HCT116 (cell line): ENCODE data around the gene ROR2. TPM values are rescaled to one million over a fixed set of nuclear protein-coding genes. Genes with fewer than 3 reads are reported as not detected.

ENCODE experiments used
- EGR1 ChIP-seq: IDR thresholded peaks from 2 replicates; pipeline ENCODE4 v1.6.1; 2012; ENCODE audit warnings: low read depth
- EZH2 ChIP-seq: fragments of 200-600 bp; sonication (generic); IDR thresholded peaks from 2 replicates; pipeline ENCODE4 v1.6.1; 2017; ENCODE audit warnings: antibody characterized with exemption, mixed run types
- FOSL1 ChIP-seq: IDR thresholded peaks from 2 replicates; pipeline ENCODE4 v1.6.1; 2012; ENCODE audit warnings: low read depth
- POLR2A ChIP-seq: IDR thresholded peaks from 2 replicates; pipeline ENCODE4 v1.7.0; 2011; ENCODE audit warnings: borderline replicate concordance; ENCODE audit not compliant: insufficient read depth, insufficient read length; ENCODE audit errors: extremely low read depth
- REST ChIP-seq: IDR thresholded peaks from 2 replicates; pipeline ENCODE4 v1.6.1; 2012; ENCODE audit warnings: low read depth
- ZFX ChIP-seq: fragments of 450-650 bp; IDR thresholded peaks from 2 replicates; pipeline ENCODE4 v1.6.1; 2017
- ZNF274 ChIP-seq: fragments of 200-500 bp; sonication (Bioruptor generic); IDR thresholded peaks from 2 replicates; pipeline ENCODE4 v1.6.1; 2014; ENCODE audit warnings: mild to moderate bottlenecking, low read depth, low read length, inconsistent platforms
- microRNA-seq: library from miRNA; unstranded; fragments of <30 nt; microRNA quantifications from one replicate; pipeline ENCODE4, GENCODE V29; 2016; ENCODE audit warnings: borderline number of aligned reads
- total RNA-seq: library from RNA; stranded (reverse); gene quantifications from one replicate; pipeline ENCODE4 v1.2.1, GENCODE V29; 2021; ENCODE audit not compliant: unreplicated experiment

ROR2 gene
- total RNA-seq, 1 experiment from 2014 or later, result 15.7 TPM

GRCh38 chr9:91515074-91515687, 434.8 kb downstream of the ROR2 start (continued):
- no peak for TF ChIP-seq REST
- TF ChIP-seq FOSL1, result no peak
- TF ChIP-seq POLR2A, result no peak
- no peak for TF ChIP-seq ZFX
- no peak for TF ChIP-seq EZH2
- TF ChIP-seq ZNF274, result no peak
- TF ChIP-seq EGR1, result no peak

Small RNAs within 50 kb of the gene (microRNA-seq; reads per million reads assigned to microRNA genes)
- gene MIR3910-1 (not detected), gene MIR3910-2 (not detected)

Other genes starting within 250 kb of the ROR2 start
- gene SPTLC1, start 165.2 kb upstream of the ROR2 start, total RNA-seq, result 81.7 TPM